Epithelial cell of esophagus (primary cell): ENCODE data around the gene OR10AD1.

Experiments
- DNase-seq: peaks from one replicate; pipeline ENCODE4 v3.0.0; 2010; ENCODE audit warnings: low read depth
- H3K4me3 ChIP-seq: 2 replicates; pipeline ENCODE4 v1.5.1; 2011; ENCODE audit warnings: mild to moderate bottlenecking, low read length, control low read depth
- TF ChIP-seq, protein P1 (sequence below): IDR thresholded peaks from 2 replicates; pipeline ENCODE4 v1.5.1; 2011; ENCODE audit warnings: low read depth, mild to moderate bottlenecking, low read length, control low read depth, inconsistent platforms; ENCODE audit not compliant: insufficient read depth; ENCODE audit errors: missing control alignments

OR10AD1 gene

DNA sequence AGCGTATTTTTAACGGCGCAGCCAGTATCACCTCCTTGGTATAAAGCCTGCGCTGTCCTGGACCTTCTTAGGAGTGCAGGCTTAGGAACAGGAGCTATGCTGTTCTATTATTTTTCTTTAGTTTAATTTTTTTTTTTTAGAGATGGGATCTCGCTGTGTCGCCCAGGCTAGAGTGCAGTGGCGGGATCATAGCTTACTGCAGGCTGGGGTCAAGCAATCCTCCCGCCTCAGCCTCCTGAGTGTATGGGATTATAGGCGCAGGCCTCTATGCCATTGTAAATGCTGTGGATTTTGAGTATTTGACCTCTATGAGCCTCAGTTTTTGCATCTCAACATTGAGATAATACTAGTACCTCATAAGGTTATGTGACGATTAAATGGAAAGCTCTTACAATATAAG is 4.1 kb downstream of the OR10AD1 start:
- H3K4me3 ChIP-seq, result peak overlapping the region; percentile 92

DNA sequence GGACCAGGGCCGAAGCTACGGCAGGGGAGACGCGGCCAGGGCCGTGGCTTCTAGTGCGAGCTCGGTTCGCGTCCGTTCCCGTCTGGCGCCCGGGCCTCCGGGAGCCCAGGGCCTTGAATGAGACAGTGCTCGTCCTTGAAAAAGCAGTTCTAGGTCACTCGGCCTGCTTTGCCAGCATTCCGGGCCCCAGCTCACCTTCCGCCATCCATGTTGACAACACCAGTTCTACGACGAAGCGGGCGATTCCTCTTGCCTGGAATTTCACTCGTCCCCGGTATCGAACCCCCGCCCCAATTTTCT is 4.5 kb downstream of the OR10AD1 start:
- peak; percentile 26 for DNase-seq
- TF ChIP-seq, protein P1, sequence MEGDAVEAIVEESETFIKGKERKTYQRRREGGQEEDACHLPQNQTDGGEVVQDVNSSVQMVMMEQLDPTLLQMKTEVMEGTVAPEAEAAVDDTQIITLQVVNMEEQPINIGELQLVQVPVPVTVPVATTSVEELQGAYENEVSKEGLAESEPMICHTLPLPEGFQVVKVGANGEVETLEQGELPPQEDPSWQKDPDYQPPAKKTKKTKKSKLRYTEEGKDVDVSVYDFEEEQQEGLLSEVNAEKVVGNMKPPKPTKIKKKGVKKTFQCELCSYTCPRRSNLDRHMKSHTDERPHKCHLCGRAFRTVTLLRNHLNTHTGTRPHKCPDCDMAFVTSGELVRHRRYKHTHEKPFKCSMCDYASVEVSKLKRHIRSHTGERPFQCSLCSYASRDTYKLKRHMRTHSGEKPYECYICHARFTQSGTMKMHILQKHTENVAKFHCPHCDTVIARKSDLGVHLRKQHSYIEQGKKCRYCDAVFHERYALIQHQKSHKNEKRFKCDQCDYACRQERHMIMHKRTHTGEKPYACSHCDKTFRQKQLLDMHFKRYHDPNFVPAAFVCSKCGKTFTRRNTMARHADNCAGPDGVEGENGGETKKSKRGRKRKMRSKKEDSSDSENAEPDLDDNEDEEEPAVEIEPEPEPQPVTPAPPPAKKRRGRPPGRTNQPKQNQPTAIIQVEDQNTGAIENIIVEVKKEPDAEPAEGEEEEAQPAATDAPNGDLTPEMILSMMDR, result no peak
- peak overlapping the region; percentile 92 for H3K4me3 ChIP-seq

More for the DNA sequence above, 4.1 kb downstream of the OR10AD1 start:
- TF ChIP-seq, protein P1, result no peak
- DNase-seq, result no peak

DNA sequence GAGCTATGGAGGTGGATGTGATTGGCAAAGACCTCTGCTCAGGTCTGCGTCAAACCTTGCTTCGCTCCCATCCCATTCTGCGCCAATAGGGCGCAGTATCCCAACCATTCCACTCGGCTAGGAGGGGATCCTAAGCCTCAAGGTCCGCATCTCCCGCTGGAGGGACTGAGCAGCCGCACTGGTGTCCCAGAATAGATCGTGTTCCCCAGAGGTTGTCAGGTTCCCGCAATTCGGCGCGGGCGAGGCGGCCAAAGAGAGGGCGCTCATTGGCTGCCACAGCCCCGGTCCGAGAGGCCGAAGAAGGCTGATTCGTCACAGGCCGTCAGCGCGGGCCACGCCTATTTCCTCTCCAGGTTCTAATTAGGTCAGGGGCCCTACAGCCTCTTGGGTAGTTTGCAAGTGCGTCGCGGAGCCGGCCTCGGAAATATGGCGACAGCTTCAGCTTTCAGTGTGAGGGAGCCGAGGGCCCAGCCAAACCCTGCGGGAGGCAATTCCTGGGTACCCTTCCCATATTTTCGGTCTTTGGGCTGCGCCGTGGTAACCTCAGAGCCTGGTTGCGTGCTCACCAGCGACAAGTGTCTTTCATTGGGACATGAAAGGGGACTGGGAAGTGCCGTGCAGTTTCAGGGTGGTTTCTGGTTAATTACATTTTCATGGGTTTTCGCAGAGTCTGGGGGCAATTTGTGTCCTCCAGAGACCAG is 5.0 kb downstream of the OR10AD1 start:
- peak; percentile 95 for DNase-seq
- peak overlapping the region; percentile 92 for H3K4me3 ChIP-seq
- TF ChIP-seq, protein P1, result no peak

DNA sequence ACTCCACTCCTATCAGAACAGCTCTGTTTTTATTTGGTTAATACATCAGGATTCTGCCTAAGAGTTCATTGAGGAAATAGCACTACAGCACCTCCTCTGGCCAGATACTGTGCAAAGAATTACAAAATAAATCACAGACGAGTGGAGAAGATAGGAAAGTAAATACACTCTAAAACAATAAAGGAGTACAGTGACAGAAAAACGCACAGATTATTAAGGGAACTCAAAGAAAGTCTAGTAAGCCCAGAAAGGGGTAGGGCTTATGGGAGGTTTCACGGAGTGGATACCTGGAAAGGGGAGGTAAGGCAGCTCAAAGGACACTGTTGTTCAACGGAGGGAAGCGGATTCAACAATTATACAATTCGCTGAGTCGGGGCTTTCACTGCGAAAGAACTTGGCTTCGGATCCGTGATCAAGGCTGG is 5.5 kb downstream of the OR10AD1 start:
- peak; percentile 45 for DNase-seq
- peak overlapping the region; percentile 92 for H3K4me3 ChIP-seq
- TF ChIP-seq, protein P1, result peak; percentile 51

DNA sequence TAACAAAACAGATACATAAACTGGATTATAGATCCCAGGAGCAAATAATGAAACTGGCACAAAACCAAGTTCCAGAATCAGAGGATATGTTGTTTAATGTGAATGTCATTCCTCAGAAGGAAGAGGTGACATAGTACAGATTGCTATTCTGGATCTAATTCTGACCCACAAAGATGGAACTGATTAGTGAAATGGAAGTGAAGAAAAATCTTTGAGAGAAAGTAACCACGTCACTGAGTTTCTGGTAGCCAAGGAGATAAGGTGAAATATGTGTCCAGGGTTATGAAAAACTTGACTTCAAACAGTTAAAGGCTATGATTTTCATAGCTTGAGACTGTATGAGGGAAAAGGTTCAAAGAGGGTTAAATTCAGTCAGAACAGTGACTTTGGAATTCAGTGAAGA is 8.3 kb downstream of the OR10AD1 start:
- no peak overlapping the region for H3K4me3 ChIP-seq
- no peak for DNase-seq
- TF ChIP-seq, protein P1, result no peak

DNA sequence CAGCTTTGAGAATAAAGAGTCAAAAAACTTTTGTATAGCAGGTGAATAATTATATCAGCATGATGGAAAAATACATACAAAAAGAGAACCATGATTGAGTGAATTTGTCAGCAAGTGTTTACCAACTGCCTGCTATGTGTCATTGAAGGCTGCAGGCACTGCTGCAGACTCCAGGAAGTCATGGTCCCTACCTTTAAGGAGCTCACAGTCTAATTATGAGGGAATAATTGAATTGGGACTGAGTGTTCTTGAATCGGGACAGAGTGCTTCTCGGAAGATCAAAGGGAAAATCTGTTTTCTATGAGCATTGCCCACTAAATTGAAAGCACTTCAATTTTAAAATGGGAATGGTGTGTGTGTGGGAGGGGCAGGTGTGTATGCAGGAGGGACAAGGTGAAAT is 9.5 kb downstream of the OR10AD1 start:
- H3K4me3 ChIP-seq, result no peak overlapping the region
- DNase-seq, result peak; percentile 57

DNA sequence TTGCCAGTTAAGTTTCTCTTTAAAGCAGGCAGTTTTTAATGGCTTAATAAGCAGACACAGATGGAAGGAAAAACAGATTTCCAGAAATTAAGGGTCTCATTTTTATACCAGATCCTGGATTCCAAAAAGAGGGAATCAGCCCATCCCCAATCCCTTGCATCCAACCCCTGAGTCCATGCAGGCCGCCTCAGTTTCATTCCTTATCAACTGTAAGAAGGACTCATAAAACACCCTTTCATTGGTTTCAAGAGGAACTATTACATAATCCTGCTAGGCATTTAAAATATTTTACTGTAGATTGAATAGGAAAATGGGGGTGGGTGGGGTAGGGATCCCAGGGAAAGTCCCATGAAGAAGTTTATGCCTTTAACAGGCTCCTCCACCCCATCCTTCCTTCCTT is 10.2 kb downstream of the OR10AD1 start:
- DNase-seq, result no peak
- H3K4me3 ChIP-seq, result no peak overlapping the region
- TF ChIP-seq, protein P1, result no peak

More for the DNA sequence above, 9.5 kb downstream of the OR10AD1 start:
- TF ChIP-seq, protein P1, result no peak
